GM12878 (cell line): ENCODE data around the gene TAS2R19. TPM values are rescaled to one million over a fixed set of nuclear protein-coding genes. Genes with fewer than 3 reads are reported as not detected.

Experiments
- FOXK2 ChIP-seq: fragments of 450-650 bp; IDR thresholded peaks from 2 replicates; pipeline ENCODE4 v1.6.1; 2017; ENCODE audit warnings: mild to moderate bottlenecking, moderate library complexity
- IRF5 ChIP-seq: fragments of 450-650 bp; IDR thresholded peaks from 2 replicates; pipeline ENCODE4 v1.6.1; 2017; ENCODE audit warnings: borderline replicate concordance
- JUNB ChIP-seq: IDR thresholded peaks from 2 replicates; pipeline ENCODE4 v1.6.1; 2016; ENCODE audit warnings: antibody characterized with exemption, mild to moderate bottlenecking
- PRDM15 ChIP-seq: fragments of 450-650 bp; formaldehyde crosslinking; IDR thresholded peaks from 2 replicates; pipeline ENCODE4 v1.4.0; 2020; ENCODE audit warnings: mild to moderate bottlenecking, moderate library complexity
- SMC3 ChIP-seq: IDR thresholded peaks from 2 replicates; pipeline ENCODE4 v1.6.1; 2011; ENCODE audit warnings: low read length, improper control_type of control experiment, borderline replicate concordance
- ZBTB33 ChIP-seq: fragments of 450-650 bp; IDR thresholded peaks from 2 replicates; pipeline ENCODE4 v1.6.1; 2017; ENCODE audit warnings: mild to moderate bottlenecking
- polyA plus RNA-seq, 11 experiments: library from polyadenylated mRNA; depleted of rRNA in 4 of 11; unstranded in 6 of 11; stranded (reverse) in 5 of 11; fragments of >200 nt; fragmentation: Nextera tagmentation in 4 of 11; fragmentation: Illumina TruSeq in 1 of 11; extraction: Ambion mirVana in 4 of 11; extraction: Trizol in 1 of 11; gene quantifications; 1 replicate in 1 of 11; 2 replicates in 10 of 11; pipeline versions ENCODE4 v1.2.1 to v1.2.3, GENCODE V29; 2011 to 2016; ENCODE audit warnings: inconsistent platforms in 2 of 11, missing spikeins in 2 of 11, low read depth in 1 of 11
- total RNA-seq, 4 experiments: library from RNA; depleted of rRNA in 3 of 4; stranded (reverse); fragments of >200 nt in 3 of 4; fragmentation: Illumina TruSeq in 1 of 4; extraction: Trizol in 1 of 4; gene quantifications; 2 replicates each; pipeline versions ENCODE4 v1.2.1 to v1.2.3, GENCODE V29; 2013 to 2021

TAS2R19 gene
- total and polyA plus RNA-seq, 10 of the 15 experiments (the other 5 are each of a cell fraction or from before 2014, with no cell fraction given): 0.10 to 6.9 (median 0.46) TPM; not detected in 1

- TF ChIP-seq PRDM15 (CRISPR knock-in tag) (no peak), IRF5 (no peak), FOXK2 (no peak), SMC3 (no peak), ZBTB33 (no peak), JUNB (no peak)
- TF ChIP-seq, all 136 proteins: peak for 0
Observed at GRCh38 chr12:11071414-11071813, 49.0 kb upstream of the TAS2R19 start (continued).
